HG03025 (cell line): Measurements from ENCODE around the gene MAP4K2.

ENCODE experiments used
- ATAC-seq: cut with Tn5 transposase; IDR thresholded peaks from one replicate; pipeline ENCODE4 v1.9.1; 2021; ENCODE audit warnings: mild to moderate bottlenecking, moderate library complexity; ENCODE audit not compliant: unreplicated experiment, low FRiP score

Gene MAP4K2

DNA sequence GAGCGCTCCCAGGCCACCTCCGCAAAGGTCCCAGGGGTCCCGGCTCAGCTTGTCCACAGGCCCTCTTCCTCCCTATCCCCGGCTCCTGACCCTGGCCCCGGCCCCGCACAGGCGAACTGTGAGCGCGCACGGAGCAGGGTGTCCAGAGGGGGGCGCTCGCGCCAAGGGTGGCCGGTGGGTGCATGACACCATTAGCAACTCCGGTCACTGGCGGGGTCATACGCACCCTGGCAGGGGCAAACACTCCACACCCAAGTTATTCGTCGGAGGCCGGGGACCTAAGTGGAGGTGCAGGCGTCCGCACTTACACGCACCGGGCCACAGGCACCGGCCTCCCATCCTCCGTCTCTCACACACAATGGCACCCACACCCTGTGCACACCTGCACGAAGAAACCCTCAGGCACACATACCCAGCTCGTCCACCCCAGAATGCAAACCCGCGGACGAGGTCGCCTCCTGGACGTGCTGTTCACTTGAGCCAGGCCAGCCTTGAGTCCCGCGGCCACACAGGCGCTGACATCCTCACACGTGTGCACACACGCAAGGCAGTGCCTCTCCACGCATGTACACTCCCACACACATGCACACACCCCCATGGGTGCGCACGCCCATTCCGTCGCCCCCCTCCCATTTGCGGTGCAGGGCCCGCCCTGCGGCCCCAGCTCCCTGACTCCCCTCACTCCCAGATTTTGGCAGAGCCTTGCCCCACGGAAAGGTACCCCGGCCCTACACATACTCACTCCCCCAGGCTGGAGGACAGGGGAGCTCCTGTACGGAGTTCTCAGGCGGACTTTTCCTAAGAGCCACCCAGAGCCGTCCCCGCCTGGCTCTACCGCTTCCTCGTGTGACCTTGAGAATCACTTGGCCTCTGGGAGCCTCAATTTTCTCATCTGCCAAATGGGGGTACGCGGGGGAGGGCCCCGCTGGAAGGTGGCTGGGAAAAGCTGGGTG lies 59.1 kb downstream of the MAP4K2 start, which contains the start of gene RASGRP2:
TSS of gene RASGRP2 (minus strand) at position 552 of the 953 bp plus-strand sequence. CDS start 1,276 bp downstream, outside the sequence.
- ATAC-seq: no peak

DNA sequence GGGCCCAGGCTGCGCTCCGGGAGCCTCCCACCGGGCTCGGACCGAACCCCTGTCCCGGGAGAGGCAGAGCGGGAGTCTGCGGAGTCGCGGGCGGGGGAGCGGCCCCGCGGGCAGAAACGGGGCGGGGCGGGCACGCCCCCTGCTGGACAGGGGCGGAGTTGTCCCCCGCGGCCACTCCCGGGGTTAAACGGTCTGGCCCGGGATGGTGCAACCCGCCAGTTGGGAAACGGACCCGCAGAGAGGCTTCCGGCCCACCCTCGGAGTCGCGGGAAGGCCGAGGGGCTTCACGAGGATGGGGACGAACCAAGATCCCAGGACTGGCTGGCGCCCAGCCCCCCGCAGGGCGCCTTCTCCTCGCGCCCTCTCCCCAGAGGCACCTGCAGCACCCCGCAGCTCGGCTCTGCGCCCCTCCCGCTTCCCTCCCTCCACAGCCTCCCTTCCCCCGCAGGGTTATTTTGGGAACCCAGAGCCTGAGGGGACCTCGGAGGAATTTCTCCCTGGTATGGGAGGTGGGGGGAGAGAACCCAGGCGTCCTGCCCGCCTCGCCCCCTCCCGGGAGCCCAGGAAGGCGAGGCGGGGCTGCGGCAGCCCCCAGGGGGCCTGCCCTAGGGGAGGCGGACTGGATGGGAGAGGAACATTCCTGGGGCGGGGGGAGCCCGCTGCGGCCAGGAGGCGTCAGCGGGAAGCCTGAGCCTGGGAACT lies 60.0 kb downstream of the MAP4K2 start:
- no peak for ATAC-seq

DNA sequence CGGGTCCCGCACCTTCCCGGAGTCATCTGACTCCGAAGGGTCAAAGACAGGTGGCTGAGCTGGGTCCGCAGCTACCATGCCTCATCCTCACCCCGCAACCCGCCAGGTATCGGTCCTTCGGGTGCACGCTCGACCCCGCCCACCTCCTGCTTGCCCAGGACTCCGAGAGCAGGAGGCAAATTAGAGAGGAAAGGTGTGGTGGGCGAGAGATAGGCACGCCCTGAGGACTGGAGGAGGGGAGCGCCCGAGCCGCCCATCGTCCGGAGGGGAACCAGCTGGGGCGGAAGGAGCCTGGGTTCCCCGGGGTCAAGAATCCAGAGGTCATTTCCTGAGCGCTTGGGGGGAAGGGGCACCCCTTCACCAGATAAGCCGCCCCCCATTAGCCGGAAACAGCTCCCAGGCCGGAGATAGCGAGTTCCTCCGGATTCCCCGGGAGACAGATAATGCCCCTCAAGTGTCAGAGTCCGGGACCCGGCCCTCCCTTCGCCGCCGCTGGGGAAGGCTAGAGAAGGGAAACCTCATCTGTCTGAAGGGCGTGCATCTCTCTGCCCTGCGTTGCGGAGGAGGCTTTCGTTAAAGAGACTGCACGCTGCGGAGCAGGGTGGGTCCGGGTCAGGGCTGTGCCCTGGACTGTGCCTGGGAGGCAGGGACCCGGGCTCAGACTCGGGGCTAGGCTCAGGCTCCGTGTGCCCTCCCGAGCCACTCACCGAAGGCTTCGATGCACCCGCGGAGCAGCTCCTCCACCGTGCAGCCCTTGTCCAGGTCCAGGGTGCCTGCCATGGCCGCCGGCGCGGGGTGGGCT lies 60.7 kb downstream of the MAP4K2 start:
- no peak for ATAC-seq

- no peak for ATAC-seq
Observed at GRCh38 chr11:64741375-64742086, 61.5 kb downstream of the MAP4K2 start.

DNA sequence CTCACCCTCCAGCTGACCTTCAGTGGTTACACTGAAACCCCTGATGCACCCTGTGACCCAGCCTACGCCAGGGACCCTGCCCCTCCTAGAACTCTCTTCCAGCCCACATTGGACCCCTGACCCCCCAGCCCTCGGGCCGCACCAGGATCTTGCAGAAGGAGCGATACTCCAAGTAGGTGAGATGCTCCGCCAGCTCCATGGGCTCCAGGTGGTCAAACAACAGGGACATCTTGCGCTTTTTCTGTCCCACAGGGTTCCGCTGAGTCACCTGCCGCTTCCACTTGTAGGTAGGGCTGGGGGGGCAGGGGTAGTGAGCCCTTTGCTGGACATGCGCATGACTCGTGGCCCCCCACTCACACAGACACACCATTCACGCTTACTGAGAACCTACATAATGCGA lies 63.1 kb downstream of the MAP4K2 start:
- ATAC-seq: no peak

- no peak for ATAC-seq
Observed at GRCh38 chr11:64736654-64737053, 66.4 kb downstream of the MAP4K2 start.

GRCh38 chr11:64735725-64736259 lies 67.2 kb downstream of the MAP4K2 start:
- no peak for ATAC-seq
